Kidney capillary endothelial cell (primary cell): ENCODE measurements around the gene IGSF10.

Source experiments
- DNase-seq: peaks from one replicate; pipeline ENCODE4 v3.0.0-alpha.2; 2018; ENCODE audit warnings: low spot score

IGSF10 gene

GRCh38 chr3:151460228-151460627, 633 bp downstream of the IGSF10 start:
- no peak for DNase-seq

- DNase-seq = no peak
Observed at GRCh38 chr3:151459358-151459757, 1.5 kb downstream of the IGSF10 start.

DNA sequence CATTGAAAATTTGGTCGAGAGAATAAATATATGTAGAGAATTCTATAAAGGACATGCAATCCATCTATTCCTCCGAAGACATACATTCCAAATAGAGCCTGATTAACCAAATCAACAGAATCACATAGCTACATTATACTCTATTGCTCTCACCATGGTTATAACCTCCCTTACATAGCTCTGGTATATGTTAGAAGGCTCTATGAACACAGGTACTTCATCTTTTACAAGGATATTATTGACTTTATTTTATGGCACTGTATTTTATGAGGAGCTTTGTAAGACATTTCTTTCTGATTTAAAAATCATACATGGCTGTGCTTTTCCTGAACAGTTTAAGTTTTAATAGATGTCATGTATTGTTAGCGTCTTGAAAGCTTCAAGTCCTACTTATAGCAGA, 4.8 kb downstream of the IGSF10 start:
- DNase-seq = no peak

DNA sequence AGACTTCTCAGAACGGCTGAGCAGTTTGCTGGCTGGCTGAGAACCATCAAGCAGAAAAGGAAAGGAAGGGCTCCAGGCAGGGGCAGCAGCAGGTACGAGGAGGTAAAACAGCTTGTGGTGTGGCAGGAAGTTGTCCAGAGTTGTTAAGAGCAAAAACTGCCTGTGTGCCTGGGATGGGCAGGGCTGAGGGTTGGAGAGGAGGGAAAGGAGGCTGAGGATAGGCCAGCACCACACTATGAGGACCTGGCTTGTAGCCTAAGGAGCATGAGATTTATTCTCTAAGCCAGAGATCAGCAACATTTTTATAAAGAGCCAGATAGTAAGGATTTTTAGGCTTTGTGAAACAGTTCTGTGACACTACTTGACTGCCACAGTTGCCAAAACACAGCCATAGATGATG, 8.0 kb downstream of the IGSF10 start:
- no peak for DNase-seq

DNA sequence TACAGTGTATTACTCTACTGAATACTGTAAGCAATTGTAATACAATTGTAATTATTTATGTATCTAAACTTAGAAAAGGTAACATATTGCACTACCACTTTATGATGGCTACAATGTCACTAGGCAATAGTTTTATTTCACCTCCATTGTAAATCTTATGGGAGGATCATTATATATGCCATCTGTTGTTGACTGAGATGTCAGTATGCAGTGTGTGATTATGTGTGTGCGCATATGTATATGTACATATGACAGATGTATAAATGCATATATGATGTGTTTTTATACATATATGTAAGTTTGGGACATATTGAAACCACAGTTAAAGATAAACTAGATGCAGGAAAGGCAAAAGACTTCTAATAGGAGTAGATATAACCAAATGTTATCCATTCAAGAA, 8.5 kb downstream of the IGSF10 start:
- no peak for DNase-seq

DNA sequence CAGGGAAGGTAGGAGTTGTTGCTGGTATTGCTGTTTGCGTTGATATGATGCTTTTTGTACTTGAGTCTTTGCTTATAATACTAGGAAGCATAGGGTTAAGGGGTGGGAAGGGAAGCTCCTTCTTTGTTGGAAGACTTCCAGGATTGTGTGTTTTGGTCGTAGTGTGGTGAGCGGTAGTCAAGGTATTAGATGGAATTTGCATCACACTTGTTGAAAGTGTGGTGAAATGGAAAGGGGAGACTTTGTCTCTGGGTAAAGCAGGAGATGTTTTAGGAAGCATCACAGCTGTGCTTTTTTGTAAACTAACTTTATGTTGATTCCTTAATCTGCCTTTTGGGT, 14.9 kb downstream of the IGSF10 start:
- DNase-seq = no peak

- no peak for DNase-seq
Observed at GRCh38 chr3:151445273-151446001, 15.4 kb downstream of the IGSF10 start.

DNA sequence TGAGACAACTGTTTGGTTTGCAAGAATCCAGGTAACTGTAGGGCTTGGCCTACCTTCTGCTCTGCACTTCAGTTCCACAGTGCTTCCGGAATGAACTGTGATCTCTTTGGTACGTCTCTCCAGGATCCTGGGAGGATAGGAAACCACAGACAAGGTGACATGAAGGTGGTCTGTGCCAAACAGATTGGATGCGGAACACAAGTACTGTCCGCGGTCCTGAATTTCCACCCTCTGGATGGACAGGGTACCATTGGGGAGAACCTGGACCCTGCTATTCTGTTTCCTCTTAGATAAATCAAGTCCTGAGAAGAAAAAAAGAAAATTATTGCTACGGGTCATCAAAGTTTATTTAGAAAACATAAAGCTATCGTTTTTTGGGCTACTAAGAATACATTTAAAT, 17.3 kb downstream of the IGSF10 start:
- no peak for DNase-seq

DNA sequence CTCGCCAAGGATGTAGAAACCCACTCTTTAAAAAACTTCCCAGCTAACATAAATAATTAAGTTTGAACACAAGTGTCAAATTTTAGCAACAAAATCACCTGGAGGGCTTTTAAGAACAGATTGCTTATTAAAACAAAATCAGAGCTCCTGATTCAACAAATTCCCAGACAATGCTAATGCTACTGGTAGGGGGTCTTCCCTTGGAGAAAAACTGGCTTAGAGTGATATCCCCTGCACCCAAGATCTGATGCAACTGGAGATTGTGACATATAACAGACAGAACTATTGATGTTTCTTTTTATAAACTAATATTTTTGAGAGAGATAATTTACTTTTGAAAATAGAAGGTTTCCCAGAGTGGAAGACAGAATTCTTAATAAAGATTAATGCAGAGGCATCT, 19.9 kb downstream of the IGSF10 start:
- no peak for DNase-seq

DNA sequence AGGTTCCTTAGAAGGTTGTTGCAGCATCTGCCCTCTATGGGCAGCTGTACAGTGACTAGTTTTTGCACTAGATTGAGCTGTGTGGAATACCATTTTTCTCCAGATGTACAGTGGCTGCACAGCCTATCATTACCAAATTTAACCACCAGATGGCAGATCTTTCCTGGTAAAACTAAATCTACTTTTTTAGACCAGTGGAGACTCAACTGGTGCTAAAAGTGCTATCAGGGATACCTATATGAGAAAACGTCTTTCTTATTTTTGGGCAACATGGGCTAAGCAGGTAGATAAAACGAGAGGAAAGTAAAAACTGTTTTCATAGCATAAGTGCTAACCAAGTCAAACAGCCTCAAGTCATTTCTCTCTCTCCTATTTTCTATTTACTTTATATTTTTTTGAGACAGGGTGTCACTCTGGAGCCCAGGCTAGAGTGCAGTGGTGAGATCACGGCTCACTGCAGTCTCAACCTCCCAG, 21.2 kb downstream of the IGSF10 start:
- DNase-seq = peak; percentile 53

DNA sequence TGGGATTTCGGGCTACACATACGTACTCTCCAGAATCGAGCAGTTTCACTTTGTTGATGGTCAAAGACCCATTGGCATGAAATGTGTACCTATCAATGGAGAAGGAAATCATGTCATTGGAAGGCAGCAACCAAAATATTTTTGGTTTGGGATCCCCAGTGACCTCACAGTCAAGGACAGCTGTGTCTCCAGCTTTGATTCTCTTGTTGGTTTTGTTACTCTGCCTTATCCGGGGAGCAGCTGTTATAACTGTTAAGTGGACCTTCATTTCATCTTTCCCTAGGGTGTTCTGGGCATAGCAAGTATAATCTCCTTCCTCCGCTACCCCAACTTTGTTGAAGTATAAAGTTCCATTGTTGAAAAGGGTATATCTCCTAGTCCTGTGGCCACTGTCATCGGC, 23.0 kb downstream of the IGSF10 start:
- DNase-seq = no peak

GRCh38 chr3:151436675-151437446, 24.0 kb downstream of the IGSF10 start:
- no peak for DNase-seq

DNA sequence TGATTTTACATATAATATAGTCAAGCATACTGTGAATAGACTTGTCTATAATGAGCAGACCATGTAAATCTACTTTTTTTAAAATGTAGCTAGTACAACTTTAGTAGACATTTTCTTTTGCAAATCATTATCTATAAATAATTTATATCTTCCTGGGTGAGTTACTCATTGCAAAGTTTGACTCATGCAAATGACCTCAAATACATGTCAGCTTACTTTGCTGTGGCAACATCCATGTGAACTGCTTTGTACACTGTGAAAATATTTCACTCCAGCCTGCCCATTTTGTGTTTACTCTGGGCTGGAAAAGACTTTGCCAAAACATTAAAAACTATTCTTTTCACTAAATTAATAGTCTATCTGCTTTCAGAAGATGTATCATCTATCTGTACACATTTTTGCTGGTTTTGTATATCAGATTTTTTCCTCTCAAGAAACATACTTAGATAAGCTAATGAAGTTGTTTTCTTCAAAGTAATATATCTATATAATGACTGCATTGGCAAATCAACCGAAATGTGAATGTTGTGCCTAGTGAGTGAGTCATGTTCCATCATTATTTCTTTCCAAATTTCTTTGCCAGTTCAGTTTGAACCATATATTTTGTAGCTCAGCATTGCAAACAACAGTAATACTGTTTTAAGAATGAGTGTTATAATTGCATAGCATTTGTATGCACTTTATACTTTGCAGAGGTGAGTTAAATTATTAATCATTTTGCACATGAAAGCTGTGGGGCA, 26.5 kb downstream of the IGSF10 start:
- no peak for DNase-seq

DNA sequence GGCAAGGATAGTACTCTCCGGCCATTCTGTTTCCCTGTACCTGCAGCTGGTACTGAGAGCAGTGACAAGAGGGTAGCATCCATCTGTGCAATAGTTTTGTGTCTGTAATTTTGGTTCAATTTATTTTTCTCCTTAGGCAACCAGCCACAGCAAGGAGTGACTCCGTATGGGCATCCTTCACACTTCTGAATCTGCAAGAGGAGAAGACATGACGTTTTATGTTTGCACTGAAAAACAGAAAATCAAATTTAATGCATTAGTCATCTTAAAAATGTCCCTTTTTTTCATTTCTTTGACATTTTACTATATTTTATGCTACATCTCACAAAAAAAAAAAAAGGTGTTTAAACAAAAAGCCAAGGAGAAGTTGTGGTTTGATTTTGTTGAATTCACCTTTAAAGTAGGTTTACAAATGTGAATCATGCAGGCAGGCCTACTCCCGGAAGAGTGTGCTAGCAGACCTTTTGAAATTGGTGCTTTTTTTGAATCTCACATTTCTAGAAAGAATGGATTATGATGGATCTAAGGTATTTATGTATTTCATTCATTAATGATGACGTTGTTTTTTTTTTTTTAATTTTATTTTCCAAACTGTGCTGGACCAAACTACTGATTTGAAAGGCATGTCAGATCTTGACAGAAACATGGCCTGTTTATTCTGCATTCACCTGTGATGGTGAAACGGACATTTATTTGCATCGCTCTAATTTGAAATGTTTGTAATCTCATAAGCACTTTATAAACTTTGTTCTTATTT, 28.1 kb downstream of the IGSF10 start:
- DNase-seq = no peak

DNA sequence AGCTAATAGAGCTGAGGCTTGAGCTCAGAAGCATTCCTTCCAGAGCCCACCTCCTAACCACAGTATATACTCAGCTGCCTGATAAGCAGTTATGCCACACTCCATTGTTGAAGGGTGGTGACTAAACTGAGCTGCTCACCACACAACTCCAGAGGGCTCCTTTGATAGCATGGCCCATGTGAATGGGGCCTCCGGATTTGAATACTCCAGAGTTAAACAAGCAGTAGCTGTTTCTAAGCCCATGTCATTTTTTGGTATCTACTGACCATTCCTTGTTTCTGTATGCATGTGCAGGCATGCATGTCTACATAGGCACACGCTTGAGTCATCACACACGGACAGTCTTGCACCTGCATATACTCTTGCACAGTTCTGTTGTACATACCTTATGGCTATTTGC, 28.9 kb downstream of the IGSF10 start:
- DNase-seq = no peak

- DNase-seq = no peak
Observed at GRCh38 chr3:151430821-151431484, 29.9 kb downstream of the IGSF10 start.

GRCh38 chr3:151428386-151428785, 32.5 kb downstream of the IGSF10 start:
- DNase-seq = no peak

DNA sequence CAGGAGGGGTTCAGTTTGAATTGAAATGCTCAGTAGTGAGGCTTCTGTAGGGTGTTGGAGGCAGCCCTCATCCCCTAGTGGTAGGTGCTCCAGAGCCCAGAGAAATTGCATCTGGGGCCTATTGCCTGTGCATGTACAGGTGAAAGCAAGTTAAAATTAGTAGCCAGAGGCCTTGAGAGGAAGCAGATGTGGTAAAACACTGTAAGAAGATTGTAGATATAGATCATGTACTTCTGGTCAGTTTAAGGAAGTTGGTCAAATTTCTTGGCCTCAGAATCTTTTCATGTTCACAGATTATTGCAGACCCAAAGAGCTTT, 34.6 kb downstream of the IGSF10 start:
- no peak for DNase-seq

GRCh38 chr3:151425627-151426340, 35.1 kb downstream of the IGSF10 start:
- DNase-seq = no peak

GRCh38 chr3:151423091-151423490, 37.8 kb downstream of the IGSF10 start:
- DNase-seq = no peak

DNA sequence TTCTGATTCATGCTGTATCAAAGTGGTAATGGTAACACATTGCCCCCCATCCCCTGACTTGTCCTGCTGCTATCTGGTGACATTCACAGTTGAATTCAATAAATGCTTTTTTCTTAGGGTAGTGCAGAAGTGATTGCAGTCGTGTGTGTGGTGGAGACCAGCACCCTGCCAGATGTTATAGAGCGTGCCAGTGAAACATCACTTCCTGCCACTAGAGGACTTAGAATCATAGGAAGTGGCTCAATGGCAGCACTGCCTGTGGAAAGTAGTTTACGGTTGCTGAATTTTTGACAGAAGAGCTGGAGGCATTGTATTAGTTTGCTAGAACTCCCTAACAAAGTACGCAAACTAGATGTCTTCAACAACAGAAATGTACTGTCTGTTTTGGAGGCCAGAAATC, 38.9 kb downstream of the IGSF10 start:
- DNase-seq = no peak
